ENCODE results near the gene PNPLA1.

Gene PNPLA1

GRCh38 chr6:36298027-36298426 is 28.2 kb downstream of the PNPLA1 start:
- no peak for TF ChIP-seq CTCF (IDR thresholded peaks at IDR 0.05; ENCODE audit: borderline replicate concordance, control extremely low read depth, extremely low read depth, insufficient read depth, missing control alignments)
- no peak for DNase-seq (ENCODE audit: low spot score)
- in situ Hi-C loops (cut with MboI; ENCODE audit: low sequenced_read_pairs, unreplicated experiment) = no loop called here

- no peak for DNase-seq (ENCODE audit: low spot score)
- in situ Hi-C loops (cut with MboI; ENCODE audit: low sequenced_read_pairs, unreplicated experiment) = no loop called here
- no peak for TF ChIP-seq CTCF (IDR thresholded peaks at IDR 0.05; ENCODE audit: borderline replicate concordance, control extremely low read depth, extremely low read depth, insufficient read depth, missing control alignments)
Observed at GRCh38 chr6:36301085-36301658, 31.3 kb downstream of the PNPLA1 start.

GRCh38 chr6:36301781-36302180 is 31.9 kb downstream of the PNPLA1 start:
- no peak for TF ChIP-seq CTCF (IDR thresholded peaks at IDR 0.05; ENCODE audit: borderline replicate concordance, control extremely low read depth, extremely low read depth, insufficient read depth, missing control alignments)
- in situ Hi-C loops (cut with MboI; ENCODE audit: low sequenced_read_pairs, unreplicated experiment) = no loop called here
- DNase-seq (ENCODE audit: low spot score) = no peak

- peak; percentile 89 for DNase-seq (ENCODE audit: low spot score)
- in situ Hi-C loops (cut with MboI; ENCODE audit: low sequenced_read_pairs, unreplicated experiment) = no loop called here
- peak; percentile 86 for TF ChIP-seq CTCF (IDR thresholded peaks at IDR 0.05; ENCODE audit: borderline replicate concordance, control extremely low read depth, extremely low read depth, insufficient read depth, missing control alignments)
Observed at GRCh38 chr6:36302227-36302976, 32.5 kb downstream of the PNPLA1 start.

GRCh38 chr6:36305885-36306284 is 36.0 kb downstream of the PNPLA1 start:
- in situ Hi-C loops (cut with MboI; ENCODE audit: low sequenced_read_pairs, unreplicated experiment) = no loop called here
- DNase-seq (ENCODE audit: low spot score) = no peak
- no peak for TF ChIP-seq CTCF (IDR thresholded peaks at IDR 0.05; ENCODE audit: borderline replicate concordance, control extremely low read depth, extremely low read depth, insufficient read depth, missing control alignments)

- no peak for TF ChIP-seq CTCF (IDR thresholded peaks at IDR 0.05; ENCODE audit: borderline replicate concordance, control extremely low read depth, extremely low read depth, insufficient read depth, missing control alignments)
- in situ Hi-C loops (cut with MboI; ENCODE audit: low sequenced_read_pairs, unreplicated experiment) = no loop called here
- DNase-seq (ENCODE audit: low spot score) = no peak
Observed at GRCh38 chr6:36306375-36306774, 36.5 kb downstream of the PNPLA1 start.

All from GM13976 (cell line).